Esophagus muscularis mucosa (tissue), 4 donors: ENCODE measurements around the gene ACAT2. TPM values are rescaled to one million over a fixed set of nuclear protein-coding genes. Genes with fewer than 3 reads are reported as not detected.
A peak's percentile ranks its signal among the peaks of the same experiment; 100 is the strongest.

ENCODE experiments used
- DNase-seq: peaks from one replicate; pipeline ENCODE4 v3.0.0-alpha.2; 2017; ENCODE audit errors: extremely low spot score
- H3K27ac ChIP-seq, 4 donors: fragments of 200-600 bp; sonication (generic); replicated peaks in 1 of 4; 1 replicate in 3 of 4; 2 replicates in 1 of 4; pipeline ENCODE4 v1.5.1; 2016 to 2019; ENCODE audit warnings: mild to moderate bottlenecking in 1 of 4
- H3K27me3 ChIP-seq, 4 donors: fragments of 200-600 bp; sonication (generic); one replicate each; pipeline versions ENCODE4 v1.5.1 to v1.6.0; 2016 to 2019
- H3K36me3 ChIP-seq, 4 donors: fragments of 200-600 bp; sonication (generic); one replicate each; pipeline ENCODE4 v1.5.1; 2016 to 2019
- H3K4me1 ChIP-seq, 4 donors: fragments of 200-600 bp; sonication (generic); one replicate each; pipeline ENCODE4 v1.5.1; 2016 to 2019
- H3K4me3 ChIP-seq, 4 donors: fragments of 200-600 bp; sonication (generic); 1 replicate in 2 of 4; 2 replicates in 2 of 4; pipeline ENCODE4 v1.5.1; 2016 to 2019; ENCODE audit warnings: mild to moderate bottlenecking in 4 of 4, moderate library complexity in 1 of 4
- H3K9me3 ChIP-seq, 4 donors: fragments of 200-600 bp; sonication (generic); 1 replicate in 3 of 4; 2 replicates in 1 of 4; pipeline ENCODE4 v1.5.1; 2016 to 2019
- EP300 ChIP-seq: sonication (generic); formaldehyde crosslinking; IDR thresholded peaks from one replicate; pipeline ENCODE4 v1.6.1; 2017; ENCODE audit warnings: antibody characterized with exemption
- POLR2A ChIP-seq: fragments of 450-650 bp; IDR thresholded peaks from one replicate; pipeline ENCODE4 v1.6.1; 2017; ENCODE audit warnings: antibody characterized with exemption, moderate library complexity, mild to moderate bottlenecking, low read depth
- POLR2AphosphoS5 ChIP-seq, 2 donors: sonication (generic); formaldehyde crosslinking; IDR thresholded peaks; one replicate each; pipeline ENCODE4 v1.6.1; 2017; ENCODE audit warnings: antibody characterized with exemption in 2 of 2
- WGBS: methylation state at CpG from one replicate; pipeline ENCODE4 v1.1.5; 2018; 5-methylcytosine and 5-hydroxymethylcytosine counted together
- intact Hi-C: fragments of 100-400 bp; cut with DNase I; formaldehyde crosslinking; loops from one replicate; pipeline ENCODE4 v1.15.1; 2023
- total RNA-seq, 4 donors: library from RNA; depleted of rRNA; stranded (reverse); fragments of >200 nt; gene quantifications; one replicate each; pipeline versions ENCODE4 v1.1.0 to v1.2.1, GENCODE V29; 2016
- TF ChIP-seq, protein P1 (sequence below), 3 experiments: fragments of 200-600 bp in 2 of 3; fragments of 450-650 bp in 1 of 3; sonication (generic) in 2 of 3; IDR thresholded peaks; one replicate each; pipeline ENCODE4 v1.5.1; 2017 to 2019; ENCODE audit warnings: antibody characterized with exemption in 3 of 3, mild to moderate bottlenecking in 2 of 3, moderate library complexity in 1 of 3

ACAT2 gene
- total RNA-seq, 4 donors from 2014 or later: 4.7 to 9.1 (median 6.9) TPM

DNA sequence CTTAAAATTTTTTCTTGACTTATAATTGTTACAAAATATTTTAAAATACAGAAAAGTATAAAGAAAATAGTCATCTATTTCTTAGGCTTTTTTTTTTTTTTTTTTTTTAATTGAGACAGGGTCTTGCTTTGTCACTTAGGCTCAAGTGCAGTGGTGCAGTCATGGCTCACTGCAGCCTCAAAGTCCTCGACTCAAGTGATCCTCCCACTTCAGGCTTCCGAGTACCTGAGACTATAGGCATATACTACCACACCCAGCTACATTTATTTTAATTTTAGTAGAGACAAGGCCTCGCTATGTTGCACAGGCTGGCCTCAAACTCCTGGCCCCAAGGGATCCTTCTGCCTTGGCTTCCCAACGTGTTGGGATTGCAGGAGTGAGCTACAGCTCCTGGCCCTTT is 5.3 kb upstream of the ACAT2 start:
- TF ChIP-seq, protein P1, sequence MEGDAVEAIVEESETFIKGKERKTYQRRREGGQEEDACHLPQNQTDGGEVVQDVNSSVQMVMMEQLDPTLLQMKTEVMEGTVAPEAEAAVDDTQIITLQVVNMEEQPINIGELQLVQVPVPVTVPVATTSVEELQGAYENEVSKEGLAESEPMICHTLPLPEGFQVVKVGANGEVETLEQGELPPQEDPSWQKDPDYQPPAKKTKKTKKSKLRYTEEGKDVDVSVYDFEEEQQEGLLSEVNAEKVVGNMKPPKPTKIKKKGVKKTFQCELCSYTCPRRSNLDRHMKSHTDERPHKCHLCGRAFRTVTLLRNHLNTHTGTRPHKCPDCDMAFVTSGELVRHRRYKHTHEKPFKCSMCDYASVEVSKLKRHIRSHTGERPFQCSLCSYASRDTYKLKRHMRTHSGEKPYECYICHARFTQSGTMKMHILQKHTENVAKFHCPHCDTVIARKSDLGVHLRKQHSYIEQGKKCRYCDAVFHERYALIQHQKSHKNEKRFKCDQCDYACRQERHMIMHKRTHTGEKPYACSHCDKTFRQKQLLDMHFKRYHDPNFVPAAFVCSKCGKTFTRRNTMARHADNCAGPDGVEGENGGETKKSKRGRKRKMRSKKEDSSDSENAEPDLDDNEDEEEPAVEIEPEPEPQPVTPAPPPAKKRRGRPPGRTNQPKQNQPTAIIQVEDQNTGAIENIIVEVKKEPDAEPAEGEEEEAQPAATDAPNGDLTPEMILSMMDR (IDR thresholded peaks at IDR 0.05): no peak
- no peak for TF ChIP-seq POLR2A
- TF ChIP-seq EP300: no peak
- TF ChIP-seq POLR2AphosphoS5 (IDR thresholded peaks at IDR 0.05): no peak
- Histone ChIP-seq H3K36me3 (peaks cover 5 to 72% (median 61%) of the 10 kb centered on the region in 4 donors), H3K27ac (no peak overlapping the region), H3K4me3 (no peak overlapping the region), H3K27me3 (no peaks in the 10 kb centered on the region), H3K9me3 (no peaks in the 10 kb centered on the region), H3K4me1 (peaks cover 11 to 20% (median 16%) of the 10 kb centered on the region in 4 donors)
- no peak for DNase-seq
- WGBS: 77% methylated on average over 4 of the region's 4 CpGs
- intact Hi-C loops: no loop called here

DNA sequence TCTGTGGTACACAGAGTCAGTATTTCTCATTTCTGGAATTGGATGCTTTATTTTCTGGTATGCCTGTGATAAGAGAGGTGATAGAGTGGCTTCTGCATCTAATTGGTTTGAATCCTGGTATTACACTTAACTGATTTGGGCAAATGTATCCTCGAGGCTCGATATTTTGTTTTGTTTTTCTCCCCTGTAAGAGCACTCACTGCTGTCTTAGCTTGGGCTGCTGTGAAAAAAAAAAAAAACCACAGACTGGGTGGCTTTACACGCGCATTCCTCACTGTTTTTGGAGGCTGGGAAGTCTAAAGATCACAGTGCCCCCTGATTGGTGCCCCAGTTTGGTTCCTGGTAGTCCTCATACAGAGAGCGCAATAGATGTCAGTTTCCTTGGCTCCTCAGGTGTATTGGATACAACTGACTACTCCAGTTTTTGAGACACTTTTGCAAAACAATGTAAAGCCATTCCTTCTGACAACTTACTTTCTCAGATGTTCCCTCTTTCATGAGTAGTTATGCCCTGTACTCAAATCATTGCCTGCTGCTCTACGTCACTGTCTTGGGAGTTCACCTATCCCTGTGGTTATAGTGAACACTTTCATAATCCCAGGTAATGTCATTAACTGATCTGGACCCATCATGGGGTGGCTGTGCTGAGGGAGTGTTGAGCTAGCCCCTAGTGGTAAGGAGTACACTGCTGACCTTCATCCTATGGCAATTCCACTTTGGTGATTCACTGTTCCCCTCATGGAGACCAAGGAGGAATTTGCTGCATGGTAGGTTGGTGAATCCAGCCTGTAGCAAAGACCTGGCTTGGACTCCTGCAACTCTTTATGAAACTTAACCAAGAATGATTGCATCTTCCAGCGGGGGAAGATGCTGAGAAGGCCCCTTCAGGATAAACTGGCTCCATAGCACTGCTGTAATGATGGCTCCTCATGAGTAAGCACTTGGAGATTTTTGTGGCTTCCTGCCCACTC is 3.5 kb upstream of the ACAT2 start:
- peaks cover 19 to 26% (median 24%) of the 10 kb centered on the region in 4 donors for H3K4me1 ChIP-seq
- TF ChIP-seq POLR2A: no peak
- no peak for TF ChIP-seq EP300
- TF ChIP-seq POLR2AphosphoS5 (IDR thresholded peaks at IDR 0.05): peak in 1 of 2 donors; percentile 8
- TF ChIP-seq, protein P1 (IDR thresholded peaks at IDR 0.05): no peak
- no peak overlapping the region for H3K4me3 ChIP-seq
- WGBS: 94% methylated on average over 7 of the region's 7 CpGs
- H3K9me3 ChIP-seq: no peaks in the 10 kb centered on the region
- peaks cover 0 to 54% (median 50%) of the 10 kb centered on the region in 4 donors for H3K36me3 ChIP-seq
- H3K27me3 ChIP-seq: no peaks in the 10 kb centered on the region
- peak overlapping the region in 1 of 4 donors; percentile 30 for H3K27ac ChIP-seq
- DNase-seq: no peak
- intact Hi-C loops: no loop called here

DNA sequence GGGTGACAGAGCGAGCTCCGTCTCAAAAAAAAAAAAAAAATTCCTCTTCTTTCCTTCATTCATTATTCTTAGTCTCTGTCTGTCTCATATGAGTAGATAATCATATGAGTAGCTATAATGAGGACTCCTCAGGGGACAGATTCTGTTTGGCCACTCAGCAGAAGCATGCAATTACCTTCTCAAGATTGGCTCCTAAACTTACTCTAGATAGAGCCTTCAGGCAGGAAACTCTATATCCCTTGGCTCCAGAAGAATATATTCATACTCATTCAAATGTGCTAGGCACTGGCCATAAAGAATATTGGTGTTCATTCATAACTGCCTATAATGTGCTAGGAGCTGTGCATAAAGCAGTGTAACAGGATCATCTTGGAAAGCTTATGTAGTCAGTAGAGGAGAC is 2.2 kb upstream of the ACAT2 start:
- Histone ChIP-seq H3K4me3 (no peak overlapping the region), H3K4me1 (peaks cover 19 to 26% (median 24%) of the 10 kb centered on the region in 4 donors), H3K27ac (peak overlapping the region in 3 of 4 donors; percentile 11 to 100 (median 96)), H3K36me3 (peaks cover 0 to 50% (median 38%) of the 10 kb centered on the region in 4 donors), H3K9me3 (no peaks in the 10 kb centered on the region), H3K27me3 (no peaks in the 10 kb centered on the region)
- TF ChIP-seq, protein P1 (IDR thresholded peaks at IDR 0.05): no peak
- TF ChIP-seq POLR2AphosphoS5 (IDR thresholded peaks at IDR 0.05) (no peak), EP300 (no peak), POLR2A (no peak)
- DNase-seq: no peak
- WGBS: 75% methylated on average over 2 of the region's 2 CpGs
- intact Hi-C loops: no loop called here

DNA sequence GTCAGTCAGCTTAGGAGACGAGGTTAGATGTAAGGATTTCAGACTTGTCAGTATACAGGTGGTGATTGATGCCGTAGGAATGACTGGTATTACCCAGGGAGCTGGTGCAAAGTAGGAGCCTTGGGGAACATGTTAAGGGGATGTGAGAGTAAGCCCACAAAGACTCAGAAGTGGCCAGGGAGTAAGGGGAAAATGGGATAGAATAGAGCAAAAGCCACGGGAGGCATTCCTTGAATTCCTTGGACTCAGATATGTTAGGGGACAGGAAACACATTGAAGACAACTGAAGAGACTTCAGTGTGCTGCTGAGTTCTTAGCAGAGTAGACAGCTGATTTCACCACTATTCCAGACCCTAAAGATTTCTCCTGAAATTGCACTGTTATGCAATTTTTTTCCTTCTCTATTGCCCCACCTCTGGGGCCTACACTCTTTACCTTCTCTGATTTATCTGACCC is 1.2 kb upstream of the ACAT2 start:
- 63% methylated on average over 3 of the region's 3 CpGs for WGBS
- Histone ChIP-seq H3K27ac (peak overlapping the region; percentile 96 to 100 (median 98)), H3K27me3 (no peaks in the 10 kb centered on the region), H3K4me3 (peak overlapping the region; percentile 74 to 95 (median 87)), H3K4me1 (peaks cover 19 to 26% (median 24%) of the 10 kb centered on the region in 4 donors), H3K36me3 (peaks cover 0 to 48% (median 32%) of the 10 kb centered on the region in 4 donors), H3K9me3 (no peaks in the 10 kb centered on the region)
- intact Hi-C loops: no loop called here
- DNase-seq: no peak
- no peak for TF ChIP-seq EP300
- no peak for TF ChIP-seq POLR2AphosphoS5 (IDR thresholded peaks at IDR 0.05)
- no peak for TF ChIP-seq POLR2A
- TF ChIP-seq, protein P1 (IDR thresholded peaks at IDR 0.05): no peak
